Measurements from ENCODE around the gene ALDH3A2. TPM values are rescaled to one million over a fixed set of nuclear protein-coding genes. Genes with fewer than 3 reads are reported as not detected.

Gene ALDH3A2
- total RNA-seq, 1 experiment from 2014 or later, result 97.3 TPM

- Histone ChIP-seq H3K27ac (ENCODE audit: low read depth, low read length, poor library complexity, severe bottlenecking) (no peak overlapping the region), H3K4me3 (ENCODE audit: low read depth, low read length, poor library complexity, severe bottlenecking) (no peak overlapping the region), H3K27me3 (replicated peaks; ENCODE audit: insufficient read depth, low read depth, low read length, poor library complexity) (no peaks in the 10 kb centered on the region), H3K36me3 (ENCODE audit: insufficient read depth, low read length, poor library complexity, severe bottlenecking) (peaks cover 40% of the 10 kb centered on the region), H3K9me3 (ENCODE audit: low read depth, low read length, poor library complexity, severe bottlenecking) (peaks cover 2% of the 10 kb centered on the region), H3K4me1 (ENCODE audit: insufficient read depth, low read length, poor library complexity, severe bottlenecking) (peaks cover 19% of the 10 kb centered on the region)
- no TSS peak for BruUV-seq (replicated peaks)
- ChIA-PET CTCF (interaction anchor here (0.5 kb wide), 1 partner anchor 8 kb away, joined by 7 read pairs; no protein-coding TSS in a partner anchor), POLR2A (ENCODE audit: low non-redundant PET) (no interaction called here)
- intact Hi-C loops (cut with micrococcal nuclease; ENCODE audit: unreplicated experiment), result no loop called here
- no peak for DNase-seq (ENCODE audit: low spot score)
- TF ChIP-seq EZH2 (IDR thresholded peaks at IDR 0.05; ENCODE audit: borderline replicate concordance, low read depth, low read length, poor library complexity, severe bottlenecking), result no peak
- TF ChIP-seq CTCF (conservative IDR thresholded peaks at IDR 0.05; ENCODE audit: low read depth, low read length), result no peak
Measured at GRCh38 chr17:19654896-19655295, 6.3 kb downstream of the ALDH3A2 start.

GRCh38 chr17:19656336-19656735 is 7.8 kb downstream of the ALDH3A2 start:
- peaks cover 2% of the 10 kb centered on the region for H3K9me3 ChIP-seq (ENCODE audit: low read depth, low read length, poor library complexity, severe bottlenecking)
- H3K4me3 ChIP-seq (ENCODE audit: low read depth, low read length, poor library complexity, severe bottlenecking), result no peak overlapping the region
- TF ChIP-seq EZH2 (IDR thresholded peaks at IDR 0.05; ENCODE audit: borderline replicate concordance, low read depth, low read length, poor library complexity, severe bottlenecking), result no peak
- TF ChIP-seq CTCF (conservative IDR thresholded peaks at IDR 0.05; ENCODE audit: low read depth, low read length), result no peak
- DNase-seq (ENCODE audit: low spot score), result no peak
- ChIA-PET POLR2A (ENCODE audit: low non-redundant PET) (interaction anchor here (0.6 kb wide), 1 partner anchor 198 kb away, joined by 3 read pairs; no protein-coding TSS in a partner anchor), CTCF (no interaction called here)
- peaks cover 11% of the 10 kb centered on the region for H3K4me1 ChIP-seq (ENCODE audit: insufficient read depth, low read length, poor library complexity, severe bottlenecking)
- BruUV-seq (replicated peaks), result no TSS peak
- H3K36me3 ChIP-seq (ENCODE audit: insufficient read depth, low read length, poor library complexity, severe bottlenecking), result peaks cover 40% of the 10 kb centered on the region
- H3K27ac ChIP-seq (ENCODE audit: low read depth, low read length, poor library complexity, severe bottlenecking), result no peak overlapping the region
- intact Hi-C loops (cut with micrococcal nuclease; ENCODE audit: unreplicated experiment), result no loop called here
- H3K27me3 ChIP-seq (replicated peaks; ENCODE audit: insufficient read depth, low read depth, low read length, poor library complexity), result no peaks in the 10 kb centered on the region

GRCh38 chr17:19656851-19657581 is 8.5 kb downstream of the ALDH3A2 start:
- no peak for TF ChIP-seq CTCF (conservative IDR thresholded peaks at IDR 0.05; ENCODE audit: low read depth, low read length)
- TF ChIP-seq EZH2 (IDR thresholded peaks at IDR 0.05; ENCODE audit: borderline replicate concordance, low read depth, low read length, poor library complexity, severe bottlenecking), result no peak
- BruUV-seq (replicated peaks), result no TSS peak

More at GRCh38 chr17:19656851-19657581, 8.5 kb downstream of the ALDH3A2 start:
- Histone ChIP-seq H3K27me3 (replicated peaks; ENCODE audit: insufficient read depth, low read depth, low read length, poor library complexity) (no peaks in the 10 kb centered on the region), H3K4me1 (ENCODE audit: insufficient read depth, low read length, poor library complexity, severe bottlenecking) (peaks cover 5% of the 10 kb centered on the region), H3K4me3 (ENCODE audit: low read depth, low read length, poor library complexity, severe bottlenecking) (no peak overlapping the region), H3K36me3 (ENCODE audit: insufficient read depth, low read length, poor library complexity, severe bottlenecking) (peaks cover 40% of the 10 kb centered on the region), H3K9me3 (ENCODE audit: low read depth, low read length, poor library complexity, severe bottlenecking) (peaks cover 2% of the 10 kb centered on the region), H3K27ac (ENCODE audit: low read depth, low read length, poor library complexity, severe bottlenecking) (no peak overlapping the region)
- ChIA-PET CTCF (no interaction called here), POLR2A (ENCODE audit: low non-redundant PET) (interaction anchor here (0.6 kb wide), 1 partner anchor 199 kb away, joined by 3 read pairs; no protein-coding TSS in a partner anchor)
- intact Hi-C loops (cut with micrococcal nuclease; ENCODE audit: unreplicated experiment), result no loop called here
- no peak for DNase-seq (ENCODE audit: low spot score)
